ENCODE results near the gene ACADM. TPM values are rescaled to one million over a fixed set of nuclear protein-coding genes. Genes with fewer than 3 reads are reported as not detected.
A peak's percentile ranks its signal among the peaks of the same experiment; 100 is the strongest.

Gene ACADM
- total RNA-seq, 1 donor from 2014 or later: 85.1 TPM

- Mint-ChIP-seq H3K4me1 (peaks cover 31% of the 10 kb centered on the region), H3K27ac (no peak overlapping the region), H3K4me3 (peak overlapping the region; percentile 99), H3K36me3 (no peaks in the 10 kb centered on the region), H3K27me3 (ENCODE audit: insufficient read depth, low read depth) (no peaks in the 10 kb centered on the region), H3K9me3 (no peaks in the 10 kb centered on the region)
- Histone ChIP-seq H2AFZ (replicated peaks) (peak overlapping the region; percentile 20), H3F3A (ENCODE audit: low read depth) (peaks cover 30% of the 10 kb centered on the region), H4K20me1 (ENCODE audit: low read depth) (no peaks in the 10 kb centered on the region), H3K27me3 (no peaks in the 10 kb centered on the region), H3K36me3 (no peaks in the 10 kb centered on the region), H3K27ac (no peak overlapping the region), H3K4me3 (no peak overlapping the region), H3K4me2 (peak overlapping the region; percentile 83), H3K9ac (no peak overlapping the region), H3K4me1 (peaks cover 18% of the 10 kb centered on the region), H3K9me3 (ENCODE audit: low read depth) (no peaks in the 10 kb centered on the region), H3K79me2 (ENCODE audit: low read depth) (peaks cover 32% of the 10 kb centered on the region)
- TF ChIP-seq CTCF (IDR thresholded peaks at IDR 0.05) (no peak), EZH2 (IDR thresholded peaks at IDR 0.05) (no peak), EZH2phosphoT487 (IDR thresholded peaks at IDR 0.05) (no peak)
- DNase-seq (ENCODE audit: low spot score): peak; percentile 15
These were observed 1.5 kb upstream of the ACADM start for GRCh38 chr1:75722966-75723365.

GRCh38 chr1:75723989-75724471, 479 bp upstream of the ACADM start:
- H3K36me3 Mint-ChIP-seq: no peaks in the 10 kb centered on the region
- TF ChIP-seq CTCF (IDR thresholded peaks at IDR 0.05) (no peak), EZH2phosphoT487 (IDR thresholded peaks at IDR 0.05) (no peak), EZH2 (IDR thresholded peaks at IDR 0.05) (no peak)
- peak overlapping the region; percentile 94 for H3K27ac Mint-ChIP-seq
- H3K9me3 Mint-ChIP-seq: no peaks in the 10 kb centered on the region
- Histone ChIP-seq H3K9ac (peak overlapping the region; percentile 51), H3K4me1 (peaks cover 18% of the 10 kb centered on the region), H3K9me3 (ENCODE audit: low read depth) (no peaks in the 10 kb centered on the region), H3K27ac (peak overlapping the region; percentile 86), H3K79me2 (ENCODE audit: low read depth) (peaks cover 43% of the 10 kb centered on the region), H3K27me3 (no peaks in the 10 kb centered on the region), H3F3A (ENCODE audit: low read depth) (peaks cover 30% of the 10 kb centered on the region), H3K4me3 (peak overlapping the region; percentile 84), H4K20me1 (ENCODE audit: low read depth) (no peaks in the 10 kb centered on the region), H2AFZ (replicated peaks) (peak overlapping the region; percentile 91), H3K36me3 (no peaks in the 10 kb centered on the region), H3K4me2 (peak overlapping the region; percentile 83)
- no peaks in the 10 kb centered on the region for H3K27me3 Mint-ChIP-seq (ENCODE audit: insufficient read depth, low read depth)
- peaks cover 31% of the 10 kb centered on the region for H3K4me1 Mint-ChIP-seq
- peak overlapping the region; percentile 99 for H3K4me3 Mint-ChIP-seq
- DNase-seq (ENCODE audit: low spot score): no peak

- no peaks in the 10 kb centered on the region for H4K20me1 ChIP-seq (ENCODE audit: low read depth)
- H3K4me1 ChIP-seq: peaks cover 11% of the 10 kb centered on the region
- H3K36me3 ChIP-seq: no peaks in the 10 kb centered on the region
- Mint-ChIP-seq H3K27me3 (ENCODE audit: insufficient read depth, low read depth) (no peaks in the 10 kb centered on the region), H3K9me3 (no peaks in the 10 kb centered on the region), H3K4me1 (peaks cover 31% of the 10 kb centered on the region), H3K27ac (no peak overlapping the region), H3K36me3 (peaks cover 3% of the 10 kb centered on the region), H3K4me3 (peak overlapping the region; percentile 99)
- peak overlapping the region; percentile 84 for H3K4me3 ChIP-seq
- TF ChIP-seq CTCF (IDR thresholded peaks at IDR 0.05) (no peak), EZH2 (IDR thresholded peaks at IDR 0.05) (no peak), EZH2phosphoT487 (IDR thresholded peaks at IDR 0.05) (no peak)
- no peak for DNase-seq (ENCODE audit: low spot score)
- peaks cover 30% of the 10 kb centered on the region for H3F3A ChIP-seq (ENCODE audit: low read depth)
- H3K27me3 ChIP-seq: no peaks in the 10 kb centered on the region
- H3K79me2 ChIP-seq (ENCODE audit: low read depth): peaks cover 48% of the 10 kb centered on the region
- H2AFZ ChIP-seq (replicated peaks): peak overlapping the region; percentile 91
- no peaks in the 10 kb centered on the region for H3K9me3 ChIP-seq (ENCODE audit: low read depth)
- peak overlapping the region; percentile 51 for H3K9ac ChIP-seq
- H3K27ac ChIP-seq: no peak overlapping the region
- peak overlapping the region; percentile 83 for H3K4me2 ChIP-seq
These were observed 757 bp downstream of the ACADM start for GRCh38 chr1:75725266-75725665.

Data from neural progenitor cell (in vitro differentiated cells).